Muscle of back (tissue), 11 donors: Measurements from ENCODE around the gene DAGLA. TPM values are rescaled to one million over a fixed set of nuclear protein-coding genes. Genes with fewer than 3 reads are reported as not detected.

Source experiments
- DNase-seq, 3 donors: peaks; one replicate each; pipeline versions ENCODE4 v3.0.0 to v3.0.0-alpha.2; 2013
- polyA plus RNA-seq, 10 donors: library from polyadenylated mRNA; unstranded; fragments of 120-200 nt; gene quantifications; one replicate each; pipeline ENCODE4 v1.2.1, GENCODE V29; 2013; ENCODE audit not compliant: insufficient read length in 10 of 10

The DAGLA gene
- polyA plus RNA-seq, 10 donors: 3.8 to 5.8 (median 4.9) TPM

DNA sequence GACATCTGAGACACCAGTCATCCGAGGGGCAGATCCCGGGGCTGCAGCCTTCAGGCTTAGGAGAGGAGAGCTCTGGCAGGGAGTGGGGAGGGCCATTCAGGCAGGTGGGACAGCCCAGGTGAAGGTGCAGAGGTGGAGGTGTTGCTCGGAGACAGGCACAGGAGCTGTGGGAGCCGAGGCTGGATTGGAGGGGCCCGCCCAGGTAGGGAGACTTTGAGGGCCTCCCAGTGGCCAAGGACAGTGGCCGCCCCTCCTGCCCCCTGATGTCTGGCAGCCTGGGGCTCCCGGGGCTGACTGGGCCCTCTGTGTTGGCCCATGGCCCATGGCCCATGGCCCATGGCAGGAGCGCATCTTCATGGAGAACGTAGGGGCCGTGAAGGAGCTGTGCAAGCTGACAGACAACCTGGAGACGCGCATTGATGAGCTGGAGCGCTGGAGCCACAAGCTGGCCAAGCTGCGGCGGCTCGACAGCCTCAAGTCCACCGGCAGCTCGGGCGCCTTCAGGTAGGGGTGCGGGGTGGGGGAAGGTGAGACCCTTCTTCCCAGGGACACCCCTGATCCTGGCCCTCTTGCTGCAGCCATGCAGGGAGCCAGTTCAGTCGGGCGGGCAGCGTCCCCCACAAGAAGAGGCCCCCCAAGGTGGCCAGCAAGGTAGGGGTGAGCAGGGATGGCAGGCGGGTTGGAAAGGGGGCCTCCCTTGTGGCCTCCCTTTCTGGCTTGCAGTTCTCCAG is 98.9 kb downstream of the DAGLA start:
- DNase-seq: no peak

DNA sequence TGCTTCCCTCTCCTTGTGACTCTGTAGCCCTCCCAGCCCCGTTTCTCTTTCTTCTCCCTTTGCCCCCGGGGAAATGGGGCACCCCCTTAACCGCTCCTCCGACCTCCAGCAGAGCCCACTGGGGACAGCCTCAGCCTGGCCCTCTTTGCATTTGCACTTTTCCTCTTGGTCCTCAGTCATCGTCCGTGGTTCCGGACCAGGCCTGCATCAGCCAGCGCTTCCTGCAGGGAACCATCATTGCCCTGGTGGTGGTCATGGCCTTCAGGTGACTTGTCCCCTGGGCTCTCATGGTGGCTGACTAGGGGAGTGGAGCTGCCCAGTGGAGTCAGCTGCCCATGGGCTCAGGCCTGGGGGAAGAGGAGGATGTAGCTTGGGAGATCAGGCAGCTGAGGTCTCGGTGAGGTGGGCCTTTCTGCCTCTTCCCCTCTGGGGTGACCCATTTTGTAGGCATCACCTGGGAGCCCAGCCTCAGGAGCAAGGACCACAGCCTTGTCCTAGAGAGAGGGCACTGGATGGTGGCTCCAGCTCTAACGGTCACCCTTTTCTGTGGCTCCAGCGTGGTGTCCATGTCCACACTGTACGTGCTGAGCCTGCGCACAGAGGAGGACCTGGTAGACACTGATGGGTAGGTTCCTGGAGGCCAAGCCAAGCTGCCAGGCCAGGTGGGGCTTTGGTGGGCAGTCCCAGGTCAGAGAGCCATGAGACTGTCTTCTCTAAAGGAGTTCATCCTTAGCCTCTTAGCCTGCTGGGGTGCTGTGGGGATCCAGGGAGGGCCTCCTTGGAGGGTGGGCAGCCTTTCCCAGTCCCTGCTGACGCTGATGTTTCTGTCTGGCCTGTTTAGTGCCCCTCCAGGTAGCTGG is 99.7 kb downstream of the DAGLA start:
- DNase-seq: no peak

DNA sequence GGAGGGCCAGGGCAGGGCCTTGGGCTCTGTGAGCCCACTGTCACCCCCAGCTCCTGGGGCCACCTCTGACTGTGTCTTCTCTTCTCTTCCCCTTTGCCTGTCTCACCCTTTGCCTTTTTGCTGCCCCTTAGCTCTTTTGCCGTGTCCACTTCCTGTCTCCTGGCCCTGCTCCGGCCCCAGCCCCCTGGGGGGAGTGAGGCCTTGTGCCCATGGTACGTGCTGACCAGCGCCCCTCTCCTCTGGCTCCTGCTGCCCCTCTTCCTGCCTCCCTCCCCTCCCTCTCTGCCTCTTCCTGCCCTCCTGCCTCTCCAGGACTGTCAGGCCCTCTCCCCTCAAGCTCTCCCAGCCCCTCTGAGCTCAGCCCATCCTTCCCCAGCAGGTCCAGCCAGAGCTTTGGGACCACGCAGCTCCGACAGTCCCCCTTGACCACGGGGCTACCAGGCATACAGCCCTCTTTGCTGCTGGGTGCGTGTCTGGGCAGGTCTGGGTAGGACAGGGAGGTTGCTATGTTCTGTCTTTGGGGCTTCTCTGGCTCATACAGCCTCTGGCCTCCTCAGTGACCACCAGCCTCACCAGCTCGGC is 100.5 kb downstream of the DAGLA start:
- no peak for DNase-seq

DNA sequence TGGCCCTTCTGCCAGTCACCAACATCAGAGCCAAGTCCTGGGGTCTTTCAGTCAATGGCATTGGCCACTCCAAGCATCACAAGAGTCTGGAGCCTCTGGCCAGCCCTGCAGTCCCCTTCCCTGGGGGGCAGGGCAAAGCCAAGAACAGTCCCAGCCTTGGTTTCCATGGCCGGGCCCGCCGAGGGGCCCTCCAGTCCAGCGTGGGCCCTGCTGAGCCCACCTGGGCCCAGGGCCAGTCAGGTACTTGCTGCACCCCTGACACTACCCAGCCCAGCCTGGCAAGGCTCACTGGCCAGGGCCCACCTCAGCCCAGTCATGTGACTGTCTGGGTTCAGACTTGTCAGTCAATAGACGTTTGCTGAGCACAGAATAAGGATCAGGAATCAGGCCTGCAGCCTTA is 101.4 kb downstream of the DAGLA start:
- DNase-seq: no peak

DNA sequence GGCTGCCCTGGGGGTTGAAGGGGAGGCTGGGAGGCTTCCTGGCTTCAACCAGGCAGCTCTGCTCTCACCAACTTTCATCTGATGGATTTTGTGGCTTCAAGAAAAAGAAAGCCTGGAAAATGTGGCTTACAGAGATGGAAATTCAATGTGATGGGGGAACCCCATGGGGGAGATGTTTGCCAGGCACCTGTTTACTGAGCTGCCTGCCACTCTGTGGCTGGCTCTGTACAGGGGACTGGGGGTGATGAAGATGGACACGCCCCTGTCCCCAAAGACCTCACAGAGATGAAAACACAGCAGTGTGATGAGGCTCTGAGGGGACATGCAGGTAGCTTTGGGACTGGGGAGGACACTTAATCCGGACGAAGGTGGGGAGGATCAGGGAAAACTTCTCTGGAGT is 102.1 kb downstream of the DAGLA start:
- no peak for DNase-seq

DNA sequence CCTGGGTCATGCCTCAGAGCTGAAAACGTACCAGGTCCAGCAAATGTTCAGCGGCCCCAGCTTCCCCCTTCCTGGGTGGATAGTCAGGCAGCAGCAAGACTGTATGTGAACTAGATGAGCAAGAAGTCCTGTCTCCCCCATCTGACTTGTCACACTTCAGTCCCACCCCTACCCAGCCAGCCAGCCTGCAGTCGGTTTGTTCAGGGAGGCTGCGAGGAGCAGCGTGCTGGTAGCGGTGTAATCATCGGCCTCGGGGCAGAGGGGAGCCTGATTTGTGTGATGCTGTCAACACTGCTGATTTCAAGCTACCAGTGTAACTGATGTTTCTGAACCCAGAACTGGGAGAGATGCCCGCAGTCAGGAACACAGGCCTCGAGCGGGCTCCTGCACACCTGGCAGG is 102.7 kb downstream of the DAGLA start:
- no peak for DNase-seq

DNA sequence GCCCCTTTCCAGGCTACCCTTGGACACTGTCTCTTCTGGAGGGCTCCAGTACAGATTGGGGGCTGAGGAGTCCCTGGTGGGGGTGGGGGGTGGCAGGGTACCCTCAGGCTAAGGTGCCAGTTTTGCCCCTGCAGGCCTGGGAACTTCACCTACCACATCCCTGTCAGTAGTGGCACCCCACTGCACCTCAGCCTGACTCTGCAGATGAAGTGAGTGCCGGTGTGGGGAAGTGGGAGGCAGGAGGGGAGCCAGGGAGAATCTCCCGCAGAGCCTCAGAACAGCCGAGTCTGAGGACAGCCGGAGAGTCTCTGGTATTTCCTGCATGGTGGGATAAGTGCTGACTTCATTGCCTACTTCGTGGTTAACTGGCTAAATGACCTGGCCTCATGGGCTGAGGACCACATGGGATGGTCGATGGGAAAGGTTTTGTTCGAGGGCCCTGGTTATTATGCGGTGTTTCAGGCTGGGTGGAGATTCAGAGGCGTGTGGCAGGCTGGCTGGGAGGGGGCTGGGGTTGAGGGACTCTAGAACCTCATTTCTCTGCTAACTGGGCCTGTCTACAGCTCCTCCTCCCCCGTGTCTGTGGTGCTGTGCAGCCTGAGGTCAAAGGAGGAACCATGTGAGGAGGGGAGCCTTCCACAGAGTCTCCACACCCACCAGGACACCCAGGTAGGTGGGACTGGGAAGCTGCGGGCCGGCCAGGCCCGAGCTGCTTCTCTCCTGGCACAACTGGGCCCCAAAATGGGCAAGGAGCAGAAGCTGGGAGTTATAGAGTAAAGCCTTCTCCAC is 103.7 kb downstream of the DAGLA start:
- no peak for DNase-seq

DNA sequence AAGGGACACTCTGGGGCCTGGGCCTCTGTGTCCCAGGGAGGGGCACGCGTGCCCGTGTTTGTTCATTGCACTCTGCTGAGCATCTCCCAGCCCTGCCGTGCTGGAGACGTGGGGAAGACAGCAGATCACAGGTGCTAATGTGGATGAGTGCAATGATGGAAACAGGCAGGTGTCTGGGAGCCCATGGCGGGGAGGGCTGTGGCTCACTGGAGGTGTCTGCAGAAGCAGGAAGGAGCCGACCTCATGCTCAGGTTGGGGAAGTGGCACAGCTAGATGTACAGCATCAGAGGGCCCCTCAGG is 104.3 kb downstream of the DAGLA start:
- no peak for DNase-seq

DNA sequence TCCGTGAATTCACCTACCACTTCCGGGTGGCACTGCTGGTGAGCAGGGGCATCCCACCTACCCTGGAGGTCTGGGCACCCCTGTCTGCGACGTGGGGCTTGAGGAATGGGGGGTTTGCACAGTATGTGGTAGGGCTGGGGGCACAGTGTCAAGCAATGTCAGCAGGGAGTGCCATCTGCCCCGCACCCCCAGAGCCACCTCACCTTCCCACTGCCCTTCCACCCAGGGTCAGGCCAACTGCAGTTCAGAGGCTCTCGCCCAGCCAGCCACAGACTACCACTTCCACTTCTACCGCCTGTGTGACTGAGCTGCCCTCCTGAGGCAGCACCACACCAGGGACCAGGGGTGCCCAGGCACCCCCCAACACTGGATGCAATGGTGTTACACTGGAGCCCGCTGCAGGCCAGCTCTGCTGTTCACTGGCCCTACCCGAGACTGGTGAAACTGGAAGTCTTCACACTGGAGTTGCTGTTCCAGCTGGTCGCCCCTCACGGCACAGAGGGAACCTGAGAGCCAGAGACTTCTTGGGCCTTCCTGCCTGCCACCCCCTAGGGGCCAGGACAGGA is 105.7 kb downstream of the DAGLA start:
- DNase-seq: no peak

DNA sequence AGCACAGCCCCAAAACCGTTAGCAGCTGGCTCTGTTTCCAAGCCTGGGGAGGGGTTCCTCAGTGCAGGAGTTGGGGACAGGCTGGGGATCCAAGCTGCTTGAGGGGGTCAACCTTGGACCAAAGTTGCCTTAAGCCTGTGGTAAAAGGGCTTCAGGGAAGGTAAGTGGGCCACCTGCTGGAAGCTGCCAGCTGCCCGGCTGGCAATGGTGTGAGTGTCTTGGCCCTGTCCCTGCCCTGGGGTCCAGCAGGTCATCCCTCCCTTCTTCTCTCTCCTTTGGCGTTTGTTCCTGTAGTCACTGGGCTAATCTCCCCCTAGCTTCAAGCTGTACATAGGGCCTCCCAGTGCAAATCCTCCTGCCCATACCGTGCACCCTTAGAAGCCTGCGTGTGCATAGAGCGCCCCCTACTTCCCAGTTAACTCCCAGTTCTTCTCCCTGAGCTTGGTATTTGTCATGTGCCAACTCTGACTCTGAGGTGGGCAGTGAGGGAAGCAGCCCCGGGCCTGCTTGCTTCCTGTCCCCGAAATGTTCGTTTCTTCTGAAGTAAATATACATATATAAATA is 107.8 kb downstream of the DAGLA start:
- DNase-seq: peak in 1 of 3 donors; percentile 13

DNA sequence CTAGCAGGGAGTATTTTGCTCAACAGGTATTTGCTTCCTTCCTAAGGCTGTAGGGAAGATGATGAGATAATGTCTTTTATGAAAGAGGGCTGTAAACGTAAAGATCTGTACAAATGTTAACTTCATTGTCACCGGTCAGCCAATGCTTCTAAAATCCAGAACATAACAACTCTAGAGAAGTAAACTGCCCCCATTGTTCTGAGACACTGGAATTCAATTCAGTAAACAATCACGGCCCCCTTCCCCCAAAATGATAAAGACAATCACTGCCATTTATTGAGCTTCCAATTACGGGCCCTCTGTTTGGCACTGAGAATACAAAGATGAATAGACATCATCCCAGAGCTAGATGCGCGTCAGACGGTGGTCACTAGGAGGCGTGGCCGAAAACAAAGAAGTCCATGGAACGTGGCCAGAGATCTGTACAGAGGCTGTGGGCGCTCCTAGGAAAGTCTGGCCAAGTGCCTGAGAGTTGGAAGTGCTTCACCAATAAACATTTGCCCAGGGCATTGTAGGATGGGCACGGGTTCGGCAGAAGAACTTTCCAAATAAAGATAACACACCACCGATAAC is 111.6 kb downstream of the DAGLA start:
- DNase-seq: peak; percentile 74 to 92 (median 87)

DNA sequence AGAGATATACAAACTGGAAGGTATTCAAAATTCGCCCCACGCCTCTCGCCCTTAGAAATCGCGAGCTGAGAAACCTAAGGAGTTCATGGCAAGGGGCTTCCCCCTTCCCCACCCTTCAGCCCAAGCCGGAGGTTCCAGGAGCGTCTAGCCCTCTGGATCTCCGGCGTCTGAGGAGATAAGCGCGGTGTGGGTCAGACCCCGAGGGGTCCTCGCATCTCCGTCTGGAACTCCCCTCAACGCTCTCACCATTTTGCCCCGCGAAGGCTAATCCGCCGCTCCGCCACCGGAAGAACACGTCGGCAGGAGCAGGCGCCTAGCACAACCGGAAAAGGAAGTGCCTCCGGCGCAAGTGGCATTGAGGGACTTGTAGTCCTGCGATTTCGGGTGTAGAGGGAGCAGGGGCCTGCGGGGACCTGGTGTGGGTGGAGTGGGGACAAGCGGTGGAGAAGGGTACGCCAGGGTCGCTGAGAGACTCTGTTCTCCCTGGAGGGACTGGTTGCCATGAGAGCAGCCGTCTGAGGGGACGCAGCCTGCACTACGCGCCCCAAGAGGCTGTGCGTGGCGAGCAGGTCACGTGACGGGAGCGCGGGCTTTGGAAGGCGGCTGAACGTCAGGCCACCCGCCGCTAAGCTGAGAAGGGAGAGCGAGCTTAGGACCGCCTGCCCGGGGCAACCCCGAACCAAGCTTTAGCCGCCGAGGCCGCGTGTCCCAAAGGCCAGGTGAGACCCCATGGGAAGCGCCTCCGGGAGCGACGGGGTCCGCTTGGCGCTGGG is 112.3 kb downstream of the DAGLA start, which contains the start of the genes FEN1 and TMEM258:
FEN1 (plus strand) TSS at position 602 of the 773 bp plus-strand sequence. CDS start 2,451 bp downstream, outside the sequence.
TMEM258 (minus strand) TSS at position 290 of the 773 bp plus-strand sequence; CDS start at position 249, 41 bp downstream.
- peak; percentile 92 to 99 (median 94) for DNase-seq

DNA sequence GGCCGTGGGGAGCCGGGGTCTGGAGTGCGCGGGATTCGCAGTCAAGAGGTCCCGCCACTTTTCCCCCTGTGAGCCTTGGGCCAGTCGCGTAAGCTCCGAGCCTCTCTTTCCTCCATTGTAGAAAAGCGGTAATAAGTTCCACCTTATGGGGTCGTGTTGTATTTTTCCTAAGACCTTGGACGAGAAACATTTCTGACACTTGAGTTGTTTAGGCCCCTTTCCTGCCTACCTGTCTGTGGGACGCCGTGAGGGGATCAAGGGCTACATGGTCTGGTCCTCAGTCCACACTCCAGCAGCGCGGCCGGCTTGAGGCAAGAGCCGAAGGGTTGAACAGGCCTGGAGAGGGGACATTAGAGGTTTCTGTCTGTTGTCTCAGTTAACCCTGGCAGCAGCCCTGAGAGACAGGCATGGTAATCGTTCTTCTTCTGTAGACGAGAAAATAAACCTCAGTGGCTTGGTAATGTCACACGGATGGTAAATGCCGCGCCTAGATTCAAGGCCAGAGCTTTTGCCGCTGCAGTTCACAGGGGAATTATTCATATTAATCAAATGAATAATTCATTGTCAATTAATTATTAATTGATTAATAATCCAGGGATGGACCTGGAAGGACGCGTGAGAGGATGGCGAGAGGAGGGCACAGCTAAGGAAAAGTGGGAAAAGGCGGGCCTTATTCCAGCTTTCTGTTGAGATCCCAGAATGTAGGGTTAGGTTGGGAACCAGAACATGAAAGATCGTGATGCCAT is 113.1 kb downstream of the DAGLA start:
- peak in 1 of 3 donors; percentile 30 for DNase-seq

DNA sequence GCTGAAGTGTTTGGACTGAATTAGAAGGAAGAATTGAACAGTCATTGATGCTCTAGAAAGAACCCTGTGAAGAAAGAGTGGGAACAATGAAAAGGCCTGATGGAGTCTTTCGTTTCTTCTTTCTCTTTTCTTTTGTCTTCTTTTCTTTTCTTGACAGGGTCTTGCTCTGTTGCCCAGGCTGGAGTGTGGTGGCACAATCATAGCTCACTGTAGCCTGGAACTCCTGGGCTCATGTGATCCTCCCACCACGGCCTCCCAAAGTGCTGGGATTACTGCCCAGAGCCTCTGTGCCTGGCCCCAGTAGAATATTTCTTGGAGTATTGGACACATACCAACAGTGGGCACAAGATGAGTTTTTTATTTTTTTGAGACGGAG is 113.6 kb downstream of the DAGLA start:
- no peak for DNase-seq

DNA sequence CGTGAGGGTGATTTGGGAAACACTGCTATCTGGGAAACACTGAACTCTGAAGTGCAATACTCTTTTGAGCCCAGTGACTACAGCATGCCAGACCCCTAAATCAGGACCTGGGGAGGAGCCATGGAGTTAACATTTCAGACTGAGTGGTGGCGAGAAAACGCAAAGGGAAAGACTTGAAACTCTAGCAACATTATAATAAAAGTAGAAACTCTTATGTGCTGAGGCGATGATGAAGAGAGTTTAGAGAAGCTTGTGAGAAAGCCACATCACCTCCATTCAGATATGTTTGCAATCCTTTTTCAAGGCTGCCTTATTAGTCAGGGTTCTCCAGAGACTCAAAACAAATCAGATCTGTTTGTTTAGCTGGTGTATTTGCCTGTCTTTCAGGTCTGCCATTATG is 114.4 kb downstream of the DAGLA start:
- no peak for DNase-seq

DNA sequence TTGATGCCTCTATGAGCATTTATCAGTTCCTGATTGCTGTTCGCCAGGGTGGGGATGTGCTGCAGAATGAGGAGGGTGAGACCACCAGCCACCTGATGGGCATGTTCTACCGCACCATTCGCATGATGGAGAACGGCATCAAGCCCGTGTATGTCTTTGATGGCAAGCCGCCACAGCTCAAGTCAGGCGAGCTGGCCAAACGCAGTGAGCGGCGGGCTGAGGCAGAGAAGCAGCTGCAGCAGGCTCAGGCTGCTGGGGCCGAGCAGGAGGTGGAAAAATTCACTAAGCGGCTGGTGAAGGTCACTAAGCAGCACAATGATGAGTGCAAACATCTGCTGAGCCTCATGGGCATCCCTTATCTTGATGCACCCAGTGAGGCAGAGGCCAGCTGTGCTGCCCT is 115.3 kb downstream of the DAGLA start:
- DNase-seq: no peak

DNA sequence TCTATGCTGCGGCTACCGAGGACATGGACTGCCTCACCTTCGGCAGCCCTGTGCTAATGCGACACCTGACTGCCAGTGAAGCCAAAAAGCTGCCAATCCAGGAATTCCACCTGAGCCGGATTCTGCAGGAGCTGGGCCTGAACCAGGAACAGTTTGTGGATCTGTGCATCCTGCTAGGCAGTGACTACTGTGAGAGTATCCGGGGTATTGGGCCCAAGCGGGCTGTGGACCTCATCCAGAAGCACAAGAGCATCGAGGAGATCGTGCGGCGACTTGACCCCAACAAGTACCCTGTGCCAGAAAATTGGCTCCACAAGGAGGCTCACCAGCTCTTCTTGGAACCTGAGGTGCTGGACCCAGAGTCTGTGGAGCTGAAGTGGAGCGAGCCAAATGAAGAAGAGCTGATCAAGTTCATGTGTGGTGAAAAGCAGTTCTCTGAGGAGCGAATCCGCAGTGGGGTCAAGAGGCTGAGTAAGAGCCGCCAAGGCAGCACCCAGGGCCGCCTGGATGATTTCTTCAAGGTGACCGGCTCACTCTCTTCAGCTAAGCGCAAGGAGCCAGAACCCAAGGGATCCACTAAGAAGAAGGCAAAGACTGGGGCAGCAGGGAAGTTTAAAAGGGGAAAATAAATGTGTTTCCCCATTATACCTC is 115.8 kb downstream of the DAGLA start:
- DNase-seq: no peak
